DOHH2 (cell line): ENCODE data around the gene PSTK.

Experiments
- H3F3A ChIP-seq: fragments of 200-600 bp; sonication (generic), shearing (Covaris generic); 2 replicates; pipeline ENCODE4 v1.6.0; 2016; ENCODE audit warnings: antibody characterized with exemption, mild to moderate bottlenecking; ENCODE audit not compliant: control insufficient read depth, insufficient read depth
- H3K27ac ChIP-seq: fragments of 200-600 bp; sonication (generic); 2 replicates; pipeline ENCODE4 v1.5.1; 2014; ENCODE audit warnings: low read depth, mild to moderate bottlenecking, low read length, moderate library complexity
- H3K27me3 ChIP-seq: fragments of 200-600 bp; sonication (generic); 2 replicates; pipeline ENCODE4 v1.6.1; 2014; ENCODE audit warnings: mild to moderate bottlenecking, low read length, mixed read lengths; ENCODE audit not compliant: control insufficient read depth
- H3K36me3 ChIP-seq: fragments of 200-600 bp; sonication (generic); 2 replicates; pipeline ENCODE4 v1.6.1; 2014; ENCODE audit warnings: mild to moderate bottlenecking, low read length, moderate library complexity, mixed read lengths; ENCODE audit not compliant: control insufficient read depth
- H3K4me1 ChIP-seq: fragments of 200-600 bp; sonication (generic); 2 replicates; pipeline ENCODE4 v1.6.1; 2014; ENCODE audit warnings: mild to moderate bottlenecking, low read length, mixed read lengths; ENCODE audit not compliant: control insufficient read depth
- H3K4me2 ChIP-seq: fragments of 200-600 bp; sonication (generic); 2 replicates; pipeline ENCODE4 v1.6.0; 2014; ENCODE audit warnings: mild to moderate bottlenecking, low read length, moderate library complexity
- H3K4me3 ChIP-seq: fragments of 200-600 bp; sonication (generic); 2 replicates; pipeline ENCODE4 v1.5.1; 2014; ENCODE audit warnings: mild to moderate bottlenecking, low read length, mixed read lengths
- H3K79me2 ChIP-seq: fragments of 200-600 bp; sonication (generic); 2 replicates; pipeline ENCODE4 v1.6.1; 2014; ENCODE audit warnings: mild to moderate bottlenecking, low read length, mixed read lengths; ENCODE audit not compliant: control insufficient read depth
- H3K9me2 ChIP-seq: fragments of 200-600 bp; sonication (generic); replicated peaks from 2 replicates; pipeline ENCODE4 v1.6.1; 2014; ENCODE audit warnings: mild to moderate bottlenecking, low read length, mixed read lengths; ENCODE audit not compliant: control insufficient read depth
- H3K9me3 ChIP-seq: fragments of 200-600 bp; sonication (generic); 2 replicates; pipeline ENCODE4 v1.6.1; 2014; ENCODE audit warnings: antibody characterized with exemption, low read length, mixed read lengths; ENCODE audit not compliant: control insufficient read depth, insufficient read depth
- H4K20me1 ChIP-seq: fragments of 200-600 bp; sonication (generic); 2 replicates; pipeline ENCODE4 v1.6.0; 2014; ENCODE audit warnings: low read depth, mild to moderate bottlenecking, antibody characterized with exemption, low read length, moderate library complexity; ENCODE audit not compliant: control insufficient read depth, insufficient read depth
- EZH2phosphoT487 ChIP-seq: fragments of 200-600 bp; sonication (generic); IDR thresholded peaks from 2 replicates; pipeline ENCODE4 v1.6.1; 2017; ENCODE audit warnings: borderline replicate concordance, mild to moderate bottlenecking, antibody characterized with exemption, low read length, moderate library complexity, mixed read lengths
- TF ChIP-seq, protein P1 (sequence below): fragments of 200-600 bp; sonication (generic); IDR thresholded peaks from one replicate; pipeline ENCODE4 v1.5.1; 2014; ENCODE audit warnings: antibody characterized with exemption, mild to moderate bottlenecking, low read depth, low read length; ENCODE audit not compliant: poor library complexity, severe bottlenecking

Gene PSTK

DNA sequence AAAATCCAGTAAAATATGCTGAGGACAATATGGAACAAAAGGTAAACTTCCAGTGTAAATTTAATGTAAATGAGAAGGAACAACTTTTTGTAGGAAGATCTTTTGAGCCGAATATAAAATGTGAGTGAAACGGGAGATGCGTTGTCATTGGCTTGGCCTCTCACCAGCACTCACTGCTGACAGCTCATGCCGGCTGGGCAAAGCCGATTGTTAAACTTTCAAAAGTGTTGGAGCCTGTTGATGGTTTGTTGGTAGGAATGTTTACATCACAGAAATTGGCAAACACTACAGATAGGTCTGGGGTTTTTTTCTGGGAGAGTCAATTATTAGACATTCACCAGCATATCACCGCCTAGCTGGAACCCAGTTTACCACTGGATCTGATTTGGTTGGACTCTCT is 6.1 kb downstream of the PSTK start:
- TF ChIP-seq, protein P1, sequence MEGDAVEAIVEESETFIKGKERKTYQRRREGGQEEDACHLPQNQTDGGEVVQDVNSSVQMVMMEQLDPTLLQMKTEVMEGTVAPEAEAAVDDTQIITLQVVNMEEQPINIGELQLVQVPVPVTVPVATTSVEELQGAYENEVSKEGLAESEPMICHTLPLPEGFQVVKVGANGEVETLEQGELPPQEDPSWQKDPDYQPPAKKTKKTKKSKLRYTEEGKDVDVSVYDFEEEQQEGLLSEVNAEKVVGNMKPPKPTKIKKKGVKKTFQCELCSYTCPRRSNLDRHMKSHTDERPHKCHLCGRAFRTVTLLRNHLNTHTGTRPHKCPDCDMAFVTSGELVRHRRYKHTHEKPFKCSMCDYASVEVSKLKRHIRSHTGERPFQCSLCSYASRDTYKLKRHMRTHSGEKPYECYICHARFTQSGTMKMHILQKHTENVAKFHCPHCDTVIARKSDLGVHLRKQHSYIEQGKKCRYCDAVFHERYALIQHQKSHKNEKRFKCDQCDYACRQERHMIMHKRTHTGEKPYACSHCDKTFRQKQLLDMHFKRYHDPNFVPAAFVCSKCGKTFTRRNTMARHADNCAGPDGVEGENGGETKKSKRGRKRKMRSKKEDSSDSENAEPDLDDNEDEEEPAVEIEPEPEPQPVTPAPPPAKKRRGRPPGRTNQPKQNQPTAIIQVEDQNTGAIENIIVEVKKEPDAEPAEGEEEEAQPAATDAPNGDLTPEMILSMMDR, result no peak
- no peak for TF ChIP-seq EZH2phosphoT487
- H3K79me2 ChIP-seq, result no peaks in the 10 kb centered on the region

GRCh38 chr10:122988501-122988900 is 8.3 kb downstream of the PSTK start:
- H3K27me3 ChIP-seq, result no peaks in the 10 kb centered on the region
- no peaks in the 10 kb centered on the region for H3K4me1 ChIP-seq
- no peak overlapping the region for H3K27ac ChIP-seq
- H3K4me3 ChIP-seq, result no peak overlapping the region
- 0 out of 2 replicates have a peak, but pooled peaks cover 5% of the 10 kb centered on the region for H3F3A ChIP-seq
- no peaks in the 10 kb centered on the region for H3K9me2 ChIP-seq
- H3K4me2 ChIP-seq, result no peak overlapping the region
- TF ChIP-seq, protein P1, result no peak
- no peak for TF ChIP-seq EZH2phosphoT487
- H3K79me2 ChIP-seq, result no peaks in the 10 kb centered on the region
- no peaks in the 10 kb centered on the region for H3K9me3 ChIP-seq
- no peaks in the 10 kb centered on the region for H4K20me1 ChIP-seq
- H3K36me3 ChIP-seq, result peaks cover 32% of the 10 kb centered on the region

More for the DNA sequence above, 6.1 kb downstream of the PSTK start:
- Histone ChIP-seq H3K4me2 (no peak overlapping the region), H3K9me2 (no peaks in the 10 kb centered on the region), H3K4me1 (peaks cover 6% of the 10 kb centered on the region), H4K20me1 (no peaks in the 10 kb centered on the region), H3F3A (0 out of 2 replicates have a peak, but pooled peaks cover 3% of the 10 kb centered on the region), H3K9me3 (no peaks in the 10 kb centered on the region), H3K27me3 (no peaks in the 10 kb centered on the region), H3K27ac (no peak overlapping the region), H3K4me3 (no peak overlapping the region), H3K36me3 (peaks cover 16% of the 10 kb centered on the region)

DNA sequence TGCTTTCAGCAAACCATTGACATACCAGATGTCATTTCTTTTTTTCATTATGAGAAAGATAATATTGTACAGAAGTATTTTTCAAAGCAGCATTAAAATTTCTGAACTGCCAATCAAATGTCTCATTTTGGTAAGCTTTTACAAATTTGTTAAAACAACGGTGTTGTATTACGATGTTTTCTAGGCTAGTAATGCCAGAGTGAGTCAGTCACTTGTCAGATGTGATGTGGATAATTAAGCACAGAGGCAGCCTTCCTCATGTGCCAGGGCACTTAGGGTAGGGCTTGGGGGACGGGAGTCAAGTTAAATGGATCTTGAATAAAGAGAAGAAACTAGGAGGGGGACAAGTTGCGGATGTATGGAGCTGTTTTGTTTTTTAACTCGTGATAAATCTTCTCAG is 10.1 kb downstream of the PSTK start:
- H3K4me2 ChIP-seq, result no peak overlapping the region
- no peaks in the 10 kb centered on the region for H3K4me1 ChIP-seq
- H3K79me2 ChIP-seq, result no peaks in the 10 kb centered on the region
- no peaks in the 10 kb centered on the region for H3K27me3 ChIP-seq
- peaks cover 44% of the 10 kb centered on the region for H3K36me3 ChIP-seq
- H3K27ac ChIP-seq, result no peak overlapping the region
- H3K9me3 ChIP-seq, result no peaks in the 10 kb centered on the region
- no peak overlapping the region for H3K4me3 ChIP-seq
- H3K9me2 ChIP-seq, result no peaks in the 10 kb centered on the region
- 0 out of 2 replicates have a peak, but pooled peaks cover 5% of the 10 kb centered on the region for H3F3A ChIP-seq
- H4K20me1 ChIP-seq, result no peaks in the 10 kb centered on the region
- TF ChIP-seq, protein P1, result no peak
- no peak for TF ChIP-seq EZH2phosphoT487
